Endodermal cell (in vitro differentiated cells): ENCODE results near the gene RCAN2. TPM values are rescaled to one million over a fixed set of nuclear protein-coding genes. Genes with fewer than 3 reads are reported as not detected.

Experiments used
- DNase-seq: peaks from one replicate; pipeline ENCODE4 v3.0.0-alpha.2; 2017
- H3K27ac ChIP-seq: 2 replicates; pipeline ENCODE4 v1.5.1; 2013; ENCODE audit warnings: mild to moderate bottlenecking, low read depth, low read length, moderate library complexity
- H3K27me3 ChIP-seq: 2 replicates; pipeline ENCODE4 v1.6.1; 2013; ENCODE audit warnings: mild to moderate bottlenecking, low read length, moderate library complexity; ENCODE audit not compliant: insufficient read depth, control insufficient read depth, poor library complexity, severe bottlenecking
- H3K36me3 ChIP-seq: 2 replicates; pipeline ENCODE4 v1.7.0; 2013; ENCODE audit warnings: mild to moderate bottlenecking, low read length, moderate library complexity; ENCODE audit not compliant: control insufficient read depth, insufficient read depth
- H3K4me1 ChIP-seq: one replicate; pipeline ENCODE4 v1.7.0; 2013; ENCODE audit warnings: low read length; ENCODE audit not compliant: control insufficient read depth, insufficient read depth
- H3K4me3 ChIP-seq: 2 replicates; pipeline ENCODE4 v1.5.1; 2013; ENCODE audit warnings: mild to moderate bottlenecking, low read length, moderate library complexity
- H3K9ac ChIP-seq: 2 replicates; pipeline ENCODE4 v1.6.1; 2013; ENCODE audit warnings: mild to moderate bottlenecking, low read length, moderate library complexity; ENCODE audit not compliant: poor library complexity, severe bottlenecking; ENCODE audit errors: extremely low read depth
- H3K9me3 ChIP-seq: 2 replicates; pipeline ENCODE4 v1.6.1; 2013; ENCODE audit warnings: mild to moderate bottlenecking, low read length, moderate library complexity; ENCODE audit not compliant: control insufficient read depth
- H3K27ac Mint-ChIP-seq: 2 replicates; pipeline ENCODE4 v1.8.0; 2020; ENCODE audit warnings: mixed read lengths
- H3K27me3 Mint-ChIP-seq: 2 replicates; pipeline ENCODE4 v1.8.0; 2021; ENCODE audit warnings: mild to moderate bottlenecking, mixed read lengths; ENCODE audit not compliant: insufficient read depth
- H3K36me3 Mint-ChIP-seq: 2 replicates; pipeline ENCODE4 v1.8.0; 2020; ENCODE audit warnings: low read depth, mixed read lengths
- H3K4me1 Mint-ChIP-seq: 2 replicates; pipeline ENCODE4 v1.8.0; 2020; ENCODE audit warnings: mixed read lengths
- H3K4me3 Mint-ChIP-seq: 2 replicates; pipeline ENCODE4 v1.8.0; 2020; ENCODE audit warnings: mild to moderate bottlenecking, moderate library complexity, mixed read lengths
- H3K9me3 Mint-ChIP-seq: 2 replicates; pipeline ENCODE4 v1.8.0; 2020; ENCODE audit warnings: mild to moderate bottlenecking, mixed read lengths
- CTCF ChIP-seq: fragments of 200-600 bp; sonication (generic); conservative IDR thresholded peaks from 2 replicates; pipeline ENCODE4 v1.5.0; 2021; ENCODE audit warnings: antibody characterized with exemption, mild to moderate bottlenecking
- WGBS, 2 experiments: methylation state at CpG; one replicate each; pipeline versions ENCODE4 v1.1.5 to v1.1.7; 2013; ENCODE audit warnings: missing lambda C conversion rate in 2 of 2, mixed read lengths in 1 of 2; ENCODE audit not compliant: insufficient coverage in 1 of 2, insufficient read length in 1 of 2; 5-methylcytosine and 5-hydroxymethylcytosine counted together
- total RNA-seq, 2 donors: library from RNA; stranded (reverse); fragmentation: NEBNext Ultra II Directional in 1 of 2; extraction: Animal tissue kit (Norgen Biotek cat#: 25700) in 1 of 2; gene quantifications; 2 replicates in 1 of 2; 3 replicates in 1 of 2; pipeline ENCODE4 v1.2.1, GENCODE V29; 2021

RCAN2 gene
- total RNA-seq, 2 donors from 2014 or later = 15.7 to 16.7 TPM

GRCh38 chr6:46476301-46476700, 14.9 kb downstream of the RCAN2 start:
- no peaks in the 10 kb centered on the region for H3K36me3 ChIP-seq
- H3K27me3 Mint-ChIP-seq = no peaks in the 10 kb centered on the region
- no peak overlapping the region for H3K4me3 ChIP-seq
- H3K36me3 Mint-ChIP-seq = peaks cover 4% of the 10 kb centered on the region
- H3K9me3 ChIP-seq = peaks cover 7% of the 10 kb centered on the region
- H3K9me3 Mint-ChIP-seq = peaks cover 9% of the 10 kb centered on the region
- H3K4me1 Mint-ChIP-seq = peaks cover 25% of the 10 kb centered on the region
- no peak for TF ChIP-seq CTCF
- H3K4me3 Mint-ChIP-seq = no peak overlapping the region
- no peaks in the 10 kb centered on the region for H3K27me3 ChIP-seq
- no peak overlapping the region for H3K9ac ChIP-seq
- no peak for DNase-seq
- H3K27ac ChIP-seq = no peak overlapping the region
- H3K4me1 ChIP-seq = no peaks in the 10 kb centered on the region
- H3K27ac Mint-ChIP-seq = no peak overlapping the region

DNA sequence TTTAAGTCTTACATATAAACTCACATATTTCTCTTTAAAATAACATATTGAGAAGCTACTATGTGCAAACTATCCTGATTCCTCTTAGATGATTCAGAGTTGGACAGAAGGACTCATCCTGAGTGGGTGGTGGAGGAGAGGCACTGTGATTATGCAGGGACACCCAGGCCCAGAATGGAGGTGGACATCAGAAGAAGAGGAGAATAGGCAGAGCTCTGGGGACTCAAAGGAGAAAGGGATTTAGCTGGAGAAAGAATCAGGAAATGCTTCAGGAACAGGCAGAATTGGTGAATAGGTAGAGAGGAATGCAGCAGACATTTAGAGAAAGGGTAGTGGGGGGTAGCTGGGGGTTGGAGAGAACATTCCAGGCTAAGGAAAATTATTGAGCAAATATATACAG, 17.4 kb downstream of the RCAN2 start:
- H3K36me3 ChIP-seq = no peaks in the 10 kb centered on the region
- DNase-seq = no peak
- H3K9me3 ChIP-seq = peaks cover 20% of the 10 kb centered on the region
- no peak overlapping the region for H3K4me3 Mint-ChIP-seq
- peaks cover 14% of the 10 kb centered on the region for H3K36me3 Mint-ChIP-seq
- no peaks in the 10 kb centered on the region for H3K27me3 Mint-ChIP-seq
- no peak for TF ChIP-seq CTCF
- peaks cover 10% of the 10 kb centered on the region for H3K4me1 ChIP-seq
- H3K9me3 Mint-ChIP-seq = peaks cover 25% of the 10 kb centered on the region
- H3K27me3 ChIP-seq = no peaks in the 10 kb centered on the region
- H3K9ac ChIP-seq = no peak overlapping the region
- H3K27ac ChIP-seq = no peak overlapping the region
- H3K4me1 Mint-ChIP-seq = peaks cover 25% of the 10 kb centered on the region
- H3K27ac Mint-ChIP-seq = no peak overlapping the region
- H3K4me3 ChIP-seq = no peak overlapping the region

- H3K36me3 Mint-ChIP-seq = peaks cover 14% of the 10 kb centered on the region
- H3K9me3 Mint-ChIP-seq = peaks cover 25% of the 10 kb centered on the region
- no peaks in the 10 kb centered on the region for H3K36me3 ChIP-seq
- peaks cover 26% of the 10 kb centered on the region for H3K4me1 Mint-ChIP-seq
- H3K27ac Mint-ChIP-seq = no peak overlapping the region
- no peak overlapping the region for H3K4me3 Mint-ChIP-seq
- H3K27ac ChIP-seq = no peak overlapping the region
- H3K4me3 ChIP-seq = no peak overlapping the region
- H3K27me3 Mint-ChIP-seq = no peaks in the 10 kb centered on the region
- no peaks in the 10 kb centered on the region for H3K27me3 ChIP-seq
- 96 to 100% methylated on average over 1 to 3 of the region's 3 CpGs for WGBS, 2 experiments
- H3K9ac ChIP-seq = no peak overlapping the region
- H3K9me3 ChIP-seq = peaks cover 20% of the 10 kb centered on the region
- no peak for DNase-seq
- no peak for TF ChIP-seq CTCF
- H3K4me1 ChIP-seq = peaks cover 11% of the 10 kb centered on the region
Measured at GRCh38 chr6:46472243-46472642, 19.0 kb downstream of the RCAN2 start.
